Measurements from ENCODE around the gene NFIA. TPM values are rescaled to one million over a fixed set of nuclear protein-coding genes. Genes with fewer than 3 reads are reported as not detected.

Gene NFIA
- total and polyA plus RNA-seq, 2 of the 13 experiments (the other 11 are each of a cell fraction or from before 2014, with no cell fraction given) = 14.7 to 28.5 TPM

GRCh38 chr1:61368876-61369275 is 286.5 kb downstream of the NFIA start:
- Histone ChIP-seq H3K36me3 (replicated peaks in 1 of 2; ENCODE audit: control insufficient read depth in 1 of 2, insufficient read depth in 2 of 2, low read length in 2 of 2) (peaks cover 9 to 44% of the 10 kb centered on the region in 2 experiments), H3K27me3 (ENCODE audit: control insufficient read depth in 1 of 2, insufficient read depth in 2 of 2, low read length in 2 of 2) (no peaks in the 10 kb centered on the region), H3K9me3 (ENCODE audit: low read length) (no peaks in the 10 kb centered on the region), H3K79me2 (ENCODE audit: insufficient read depth, low read length) (no peaks in the 10 kb centered on the region), H3K9ac (ENCODE audit: insufficient read depth, low read depth, low read length) (no peak overlapping the region), H4K20me1 (ENCODE audit: insufficient read depth, low read length) (no peaks in the 10 kb centered on the region), H3K4me3 (replicated peaks in 1 of 3; ENCODE audit: insufficient read depth in 1 of 3, low read depth in 2 of 3, low read length in 3 of 3) (no peak overlapping the region), H3K4me2 (ENCODE audit: low read depth, low read length) (no peak overlapping the region), H3K4me1 (ENCODE audit: insufficient read depth, low read length) (peaks cover 23% of the 10 kb centered on the region), H2AFZ (ENCODE audit: low read length) (no peak overlapping the region), H3K27ac (ENCODE audit: extremely low read length, insufficient read depth, low read length) (no peak overlapping the region)
- intact Hi-C loops (cut with micrococcal nuclease; ENCODE audit: unreplicated experiment) = no loop called here
- no peak for ATAC-seq
- TF ChIP-seq LRRFIP1 (CRISPR knock-in tag; conservative IDR thresholded peaks at IDR 0.05) = no peak
- no peak for TF ChIP-seq ZNF878 (CRISPR knock-in tag; IDR thresholded peaks at IDR 0.05)
- TF ChIP-seq ZNF75D (CRISPR knock-in tag; IDR thresholded peaks at IDR 0.05; ENCODE audit: borderline replicate concordance) = no peak
- TF ChIP-seq HOXA9 (CRISPR knock-in tag; IDR thresholded peaks at IDR 0.05; ENCODE audit: borderline replicate concordance) = no peak
- FAIRE-seq = no peak
- CTCF ChIA-PET (ENCODE audit: low intra/inter-chr PET ratio, low total read pairs) = no interaction called here
- POLR2A ChIA-PET = no interaction called here
- no TSS peak for BruUV-seq (replicated peaks)
- in situ Hi-C loops (cut with HindIII; ENCODE audit: extremely low pct_ligation_motif_present, low pct_unique_long_range_greater_than_20kb) = no loop called here
- over 99% methylated on average over 6 of the region's 6 CpGs for WGBS (ENCODE audit: low lambda C conversion rate)
- no peak for DNase-seq (ENCODE audit: low spot score)

- POLR2A ChIA-PET = no interaction called here
- H3K9me3 ChIP-seq (ENCODE audit: low read length) = no peaks in the 10 kb centered on the region
- peaks cover 23% of the 10 kb centered on the region for H3K4me1 ChIP-seq (ENCODE audit: insufficient read depth, low read length)
- no peak for DNase-seq (ENCODE audit: low spot score)
- intact Hi-C loops (cut with micrococcal nuclease; ENCODE audit: unreplicated experiment) (no loop called here), in situ Hi-C loops (cut with HindIII; ENCODE audit: extremely low pct_ligation_motif_present, low pct_unique_long_range_greater_than_20kb) (no loop called here)
- FAIRE-seq = no peak
- H3K4me2 ChIP-seq (ENCODE audit: low read depth, low read length) = no peak overlapping the region
- no peak overlapping the region for H3K9ac ChIP-seq (ENCODE audit: insufficient read depth, low read depth, low read length)
- H3K27ac ChIP-seq (ENCODE audit: extremely low read length, insufficient read depth, low read length) = no peak overlapping the region
- H2AFZ ChIP-seq (ENCODE audit: low read length) = no peak overlapping the region
- H3K79me2 ChIP-seq (ENCODE audit: insufficient read depth, low read length) = no peaks in the 10 kb centered on the region
- no peak for ATAC-seq
- 97% methylated on average over 10 of the region's 10 CpGs for WGBS (ENCODE audit: low lambda C conversion rate)
- H4K20me1 ChIP-seq (ENCODE audit: insufficient read depth, low read length) = no peaks in the 10 kb centered on the region
- H3K4me3 ChIP-seq (replicated peaks in 1 of 3; ENCODE audit: insufficient read depth in 1 of 3, low read depth in 2 of 3, low read length in 3 of 3) = no peak overlapping the region
- BruUV-seq (replicated peaks) = no TSS peak
- H3K27me3 ChIP-seq (ENCODE audit: control insufficient read depth in 1 of 2, insufficient read depth in 2 of 2, low read length in 2 of 2) = no peaks in the 10 kb centered on the region
- H3K36me3 ChIP-seq (replicated peaks in 1 of 2; ENCODE audit: control insufficient read depth in 1 of 2, insufficient read depth in 2 of 2, low read length in 2 of 2) = peaks cover 9 to 32% of the 10 kb centered on the region in 2 experiments
- CTCF ChIA-PET (ENCODE audit: low intra/inter-chr PET ratio, low total read pairs) = no interaction called here
- TF ChIP-seq NR1H2 (CRISPR knock-in tag; IDR thresholded peaks at IDR 0.05; ENCODE audit: borderline replicate concordance, low read depth) (no peak), ZNF772 (CRISPR knock-in tag; IDR thresholded peaks at IDR 0.05) (no peak), HOXA7 (CRISPR knock-in tag; IDR thresholded peaks at IDR 0.05) (no peak), ZNF205 (CRISPR knock-in tag; IDR thresholded peaks at IDR 0.05) (no peak), ASH2L (IDR thresholded peaks at IDR 0.05; ENCODE audit: insufficient read length, low read depth, low read length) (no peak), ZNF773 (CRISPR knock-in tag; IDR thresholded peaks at IDR 0.05; ENCODE audit: borderline replicate concordance) (no peak), ATF4 (CRISPR knock-in tag; IDR thresholded peaks at IDR 0.05) (no peak), RORA (CRISPR knock-in tag; IDR thresholded peaks at IDR 0.05) (no peak), IRF9 (CRISPR knock-in tag; IDR thresholded peaks at IDR 0.05; ENCODE audit: borderline replicate concordance) (no peak), ZSCAN21 (CRISPR knock-in tag; IDR thresholded peaks at IDR 0.05; ENCODE audit: borderline replicate concordance) (no peak)
Measured at GRCh38 chr1:61370177-61370912, 288.0 kb downstream of the NFIA start.
